Inferior parietal cortex (tissue), 1 donor: Measurements from ENCODE around the gene NABP2.

Experiments used
- DNase-seq: peaks from one replicate; pipeline ENCODE4 v3.0.0-alpha.2; 2016; ENCODE audit errors: extremely low spot score

The NABP2 gene

DNA sequence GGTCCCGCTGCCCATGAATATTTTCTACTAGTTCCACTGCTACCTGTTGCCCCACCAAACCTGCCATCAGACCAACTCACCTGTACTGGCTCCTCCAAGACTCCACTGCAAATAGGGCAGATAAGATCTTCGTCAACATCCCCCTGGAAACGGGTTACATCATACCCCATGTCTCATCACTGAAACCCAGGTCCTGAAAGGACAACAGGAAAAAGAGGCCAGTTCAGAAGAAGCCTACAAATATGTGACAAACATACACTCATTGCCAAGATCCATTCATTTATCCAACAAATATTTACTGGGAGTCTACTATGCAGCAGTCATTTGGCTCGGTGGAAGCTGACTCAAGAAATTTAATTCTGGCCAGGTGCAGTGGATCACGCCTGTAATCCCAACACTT, 10.3 kb upstream of the NABP2 start:
- no peak for DNase-seq

DNA sequence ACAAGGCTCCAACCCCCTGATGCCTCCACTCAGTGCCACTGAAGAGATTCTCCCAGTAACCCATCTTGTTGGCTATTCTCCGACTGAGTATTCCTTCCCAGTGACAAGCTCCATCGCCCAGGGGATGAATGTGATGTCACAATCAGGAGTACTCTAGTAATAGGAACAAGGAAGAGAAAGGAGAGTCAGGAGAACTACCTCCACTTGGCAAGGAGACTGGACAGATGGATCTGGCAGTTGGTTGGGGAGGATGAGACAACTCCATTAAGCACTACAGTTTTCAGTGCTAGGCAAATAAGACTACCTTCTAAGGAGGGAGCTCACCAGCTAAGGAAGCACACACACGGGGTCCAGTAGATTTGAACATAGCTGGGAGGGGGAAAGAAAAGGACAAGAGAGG, 7.7 kb upstream of the NABP2 start:
- DNase-seq: no peak

DNA sequence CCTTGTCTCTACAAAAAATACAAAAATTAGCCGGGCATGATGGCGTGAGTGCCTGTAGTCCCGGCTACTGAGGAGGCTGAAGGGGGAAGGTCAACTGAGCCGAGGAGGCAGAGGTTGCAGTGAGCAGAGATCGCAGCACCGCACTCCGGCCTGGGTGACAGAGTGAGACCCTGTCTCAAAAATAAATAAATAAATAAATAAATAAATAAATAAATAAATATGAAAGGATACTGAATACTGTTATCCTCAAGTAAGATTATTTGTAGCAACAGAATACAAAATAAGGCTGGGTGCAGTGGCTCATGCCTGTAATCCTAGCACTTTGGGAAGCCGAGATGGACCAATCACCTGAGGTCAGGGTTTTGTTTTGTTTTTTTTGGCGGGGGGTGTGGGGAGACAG, 4.3 kb upstream of the NABP2 start:
- DNase-seq: no peak

DNA sequence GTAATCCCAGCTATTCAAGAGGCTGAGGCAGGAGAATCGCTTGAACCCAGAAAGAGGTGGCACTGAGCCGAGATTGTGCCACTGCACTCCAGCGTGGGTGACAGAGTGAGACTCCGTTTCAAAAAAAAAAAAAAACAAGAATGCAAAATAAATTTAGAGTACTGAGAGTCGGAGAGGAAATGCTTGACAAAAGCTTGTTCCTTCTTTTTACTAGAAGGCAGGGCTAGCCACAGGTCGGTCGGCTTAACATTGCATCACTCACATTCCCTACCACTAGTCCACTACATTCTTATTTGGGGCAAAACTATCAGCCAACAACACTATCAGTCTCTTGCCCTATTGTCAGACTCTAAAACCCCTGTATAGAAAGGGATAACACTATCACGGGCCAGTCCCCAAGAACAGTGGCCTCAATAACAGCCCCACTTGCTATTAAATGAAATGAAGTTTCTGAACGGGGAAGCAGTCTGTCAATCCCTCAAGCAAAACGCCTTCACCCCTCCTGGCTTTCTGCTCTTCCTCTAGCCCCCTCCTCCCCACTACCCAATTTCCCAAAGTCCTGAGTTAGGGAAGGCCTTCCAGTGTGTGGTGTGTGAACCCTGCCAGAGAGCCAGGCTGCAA, 3.4 kb upstream of the NABP2 start:
- peak; percentile 8 for DNase-seq

DNA sequence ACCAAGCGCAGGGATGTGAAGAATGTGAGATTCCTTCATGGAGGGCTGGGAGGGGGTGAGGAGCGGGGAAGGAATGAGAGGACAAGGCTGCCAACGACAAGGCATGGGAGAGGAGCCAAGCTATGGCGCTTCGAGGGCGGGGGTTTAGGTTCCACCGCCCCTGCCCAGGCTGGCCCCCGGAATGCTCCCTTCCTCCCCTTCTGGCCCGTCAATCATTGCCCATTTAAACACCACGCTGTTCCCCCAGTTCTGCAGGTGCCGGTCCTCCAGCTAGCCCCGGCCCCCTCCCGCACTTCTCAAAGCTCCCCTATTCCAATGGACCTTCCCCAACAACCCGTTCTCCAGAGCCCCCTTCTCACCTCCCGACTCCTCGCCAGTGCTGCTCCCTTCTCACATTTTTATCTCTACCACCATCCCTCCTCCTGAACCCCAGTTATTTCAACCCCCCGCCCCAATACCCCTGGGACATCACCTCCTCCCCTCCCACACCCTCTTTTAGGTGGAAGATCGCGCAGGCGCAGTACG, 2.8 kb upstream of the NABP2 start:
- peak; percentile 13 for DNase-seq

DNA sequence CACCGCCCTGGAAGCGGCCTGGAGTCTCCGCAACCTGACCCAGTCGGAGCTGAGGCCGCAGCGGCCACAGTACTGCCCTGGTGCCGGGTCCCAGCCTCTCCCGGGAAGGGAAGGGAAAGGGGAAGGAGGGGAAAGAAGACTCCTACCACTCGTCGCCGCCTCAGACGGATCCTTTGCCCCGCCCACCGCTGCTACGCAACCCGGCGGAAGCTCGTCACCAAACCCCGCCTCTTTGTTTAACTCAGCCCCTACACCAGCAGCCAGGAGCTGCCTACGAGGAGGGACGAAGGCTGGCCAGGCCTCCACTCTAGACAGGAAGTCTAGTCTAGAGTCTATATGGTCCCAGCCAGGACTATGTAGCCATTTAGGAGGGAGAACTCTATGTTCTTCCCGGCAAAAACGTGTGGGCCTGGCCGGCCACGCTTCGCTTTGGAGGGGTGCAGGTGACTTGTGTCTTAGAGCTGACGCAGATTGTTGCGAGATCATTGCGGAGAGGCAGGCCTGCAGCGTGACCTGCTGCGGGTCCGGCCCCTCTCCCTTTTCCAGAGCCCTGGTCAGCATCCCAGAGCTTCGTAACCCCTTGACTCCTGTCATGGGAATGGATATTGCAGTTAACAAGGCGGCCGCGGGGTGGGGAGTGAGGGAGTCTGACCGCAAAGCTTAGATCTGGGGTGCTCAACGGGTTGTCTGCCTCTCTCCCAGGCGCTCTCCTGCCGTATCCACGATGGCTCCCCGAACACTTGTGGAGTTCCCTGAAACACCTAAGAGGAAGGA, 2.2 kb upstream of the NABP2 start, which contains the start of gene RNF41:
TSS of gene RNF41 (minus strand) at position 166 of the 774 bp plus-strand sequence. CDS start 7,875 bp downstream, outside the sequence.
- DNase-seq: peak; percentile 96

DNA sequence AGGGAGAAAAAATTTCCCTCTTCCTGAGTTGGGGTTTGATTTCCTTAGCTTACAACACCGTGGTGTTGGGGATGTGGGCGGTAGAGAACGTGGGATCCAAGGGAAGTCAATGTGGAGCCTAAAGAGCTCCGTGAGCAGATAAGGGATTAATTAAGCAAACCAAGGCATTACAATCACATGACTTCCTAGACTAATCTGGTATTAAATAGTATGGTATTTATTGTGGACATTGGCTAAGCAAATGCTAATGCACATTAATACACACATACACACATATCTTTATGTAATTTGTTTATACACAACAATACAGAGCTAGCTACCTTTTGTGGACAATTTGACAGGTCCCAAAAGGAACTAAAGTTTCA, 1.6 kb upstream of the NABP2 start:
- DNase-seq: no peak

DNA sequence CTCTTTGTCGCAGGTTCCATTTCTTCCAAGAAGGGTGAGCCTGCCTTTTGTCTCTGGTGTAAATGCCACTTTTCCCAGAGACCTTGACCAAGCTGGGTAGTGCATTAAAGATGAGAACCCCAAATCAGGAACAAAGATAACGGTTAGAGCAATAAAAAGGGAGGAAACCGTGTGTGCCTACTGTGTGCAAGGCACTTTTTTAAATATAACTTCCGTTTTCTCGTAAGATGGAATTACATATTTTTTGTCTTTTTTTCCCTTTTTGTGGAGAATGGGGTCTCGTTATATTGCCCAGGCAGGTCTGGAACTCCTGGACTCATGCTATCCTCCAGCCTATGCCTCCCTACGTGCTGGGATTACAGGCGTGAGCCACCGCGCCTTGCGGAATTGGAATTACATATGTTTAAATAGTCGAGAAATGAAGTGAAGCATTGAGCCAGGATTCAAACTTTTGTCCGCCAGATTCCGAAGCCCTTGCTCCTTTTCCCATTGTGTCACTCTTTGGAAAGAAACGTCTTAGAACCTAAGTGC, 506 bp upstream of the NABP2 start:
- DNase-seq: no peak

DNA sequence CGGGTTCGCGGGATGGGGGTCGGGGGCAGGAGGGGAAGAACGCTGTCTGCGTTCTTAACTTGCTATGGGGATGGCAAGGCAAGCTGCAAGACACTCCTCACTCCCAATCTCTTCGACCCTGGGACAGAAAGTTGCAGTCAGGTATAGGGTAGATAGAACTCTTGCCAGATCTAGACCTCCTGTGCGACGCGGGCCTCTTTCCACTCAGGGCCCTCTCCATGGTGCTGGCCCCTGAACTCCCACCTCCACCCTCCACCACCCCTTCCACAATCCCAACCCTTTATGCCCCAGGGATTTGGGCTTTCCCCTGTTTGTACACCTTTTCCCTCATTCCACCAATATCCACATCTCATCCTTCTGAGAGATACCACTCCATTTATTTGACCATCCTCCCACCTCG, 812 bp downstream of the NABP2 start:
- DNase-seq: no peak

DNA sequence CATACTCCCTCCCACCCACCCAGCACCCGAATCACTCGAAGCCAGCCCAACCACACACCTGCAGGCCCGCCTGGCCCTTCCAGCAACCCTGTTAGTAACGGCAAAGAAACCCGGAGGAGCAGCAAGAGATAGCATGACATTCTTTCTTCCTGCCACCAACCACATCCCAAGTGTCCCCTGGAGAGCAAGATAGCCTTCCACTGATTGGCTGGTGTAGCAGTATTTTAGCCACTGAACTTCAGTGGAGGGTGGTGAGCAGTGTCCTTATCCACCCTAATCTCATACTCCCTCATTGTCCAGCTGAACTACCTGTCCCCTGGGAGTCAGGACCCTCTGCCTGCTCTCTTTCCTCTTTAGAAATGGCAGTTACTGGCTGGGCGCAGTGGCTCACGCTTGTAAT, 4.9 kb downstream of the NABP2 start:
- no peak for DNase-seq

DNA sequence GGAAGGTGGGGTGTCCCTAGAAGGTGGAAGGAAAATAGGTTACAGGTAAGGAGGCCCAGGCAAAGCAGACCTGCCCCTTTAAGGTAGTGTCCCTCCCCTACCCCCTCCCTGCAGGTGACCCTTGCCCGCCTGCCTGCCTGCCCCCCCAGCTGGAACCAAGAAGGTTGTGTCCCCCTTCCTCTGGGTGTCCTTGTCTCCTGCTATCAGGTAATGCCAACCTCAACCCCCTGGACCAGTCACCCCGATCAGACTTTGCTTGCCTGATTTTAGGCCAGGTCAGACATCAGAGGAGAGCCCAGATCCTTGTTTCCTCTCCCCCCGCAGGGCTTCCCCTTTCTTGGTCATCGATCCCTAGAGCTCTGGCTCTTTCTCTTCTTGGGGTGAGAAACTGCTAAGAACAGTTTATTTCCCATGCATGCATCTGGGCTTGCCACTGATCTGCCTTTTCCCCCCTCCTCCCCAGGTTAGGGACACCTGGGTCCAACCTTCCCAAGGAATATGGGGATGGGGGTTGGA, 5.8 kb downstream of the NABP2 start, which contains the start of gene SLC39A5:
TSS of gene SLC39A5 (plus strand) at position 136 of the 516 bp plus-strand sequence. CDS start 1,224 bp downstream, outside the sequence.
- no peak for DNase-seq

DNA sequence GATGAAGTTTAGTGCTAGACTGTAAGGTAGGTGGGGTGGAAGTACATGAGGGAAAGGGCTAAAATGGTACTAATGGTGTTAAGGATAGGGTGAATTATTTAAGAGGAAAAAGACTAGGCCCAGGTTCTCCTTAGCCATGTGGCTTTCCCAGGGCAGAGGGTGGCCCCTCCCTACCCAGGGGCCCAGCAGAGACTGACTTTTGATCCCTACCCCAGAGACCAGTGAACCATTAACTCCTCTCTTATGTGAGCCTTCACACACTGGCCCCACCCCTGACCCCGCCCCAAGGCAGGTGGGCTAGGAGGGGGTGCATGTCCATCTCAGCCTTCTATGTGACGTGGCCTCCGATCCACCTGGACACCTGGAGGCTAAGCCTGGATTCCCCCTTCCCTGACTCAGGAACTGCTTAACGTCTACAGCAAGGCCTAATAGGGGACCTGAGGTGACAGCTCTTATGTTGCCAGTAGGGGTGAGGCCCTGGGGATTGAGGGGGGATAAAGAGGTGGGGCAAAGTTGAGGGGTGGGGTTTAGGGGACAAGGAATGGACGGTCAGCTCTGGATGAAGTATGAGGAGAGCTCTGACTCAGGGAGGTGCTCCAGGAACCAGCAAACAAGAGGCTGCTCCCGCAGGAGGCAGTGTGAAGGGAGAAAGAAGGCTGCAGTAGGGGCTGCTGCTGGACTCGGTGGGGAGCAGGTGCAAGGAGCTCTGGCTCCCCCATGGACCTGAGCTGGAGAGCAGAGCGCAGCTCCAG, 6.5 kb downstream of the NABP2 start:
- no peak for DNase-seq

DNA sequence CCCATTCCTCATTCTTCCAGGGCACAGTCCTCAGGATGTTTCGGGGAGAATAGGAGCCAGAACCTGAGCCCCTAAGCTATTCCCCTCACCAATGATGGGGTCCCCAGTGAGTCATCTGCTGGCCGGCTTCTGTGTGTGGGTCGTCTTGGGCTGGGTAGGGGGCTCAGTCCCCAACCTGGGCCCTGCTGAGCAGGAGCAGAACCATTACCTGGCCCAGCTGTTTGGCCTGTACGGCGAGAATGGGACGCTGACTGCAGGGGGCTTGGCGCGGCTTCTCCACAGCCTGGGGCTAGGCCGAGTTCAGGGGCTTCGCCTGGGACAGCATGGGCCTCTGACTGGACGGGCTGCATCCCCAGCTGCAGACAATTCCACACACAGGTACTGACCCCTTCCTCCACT, 7.0 kb downstream of the NABP2 start:
- DNase-seq: no peak

DNA sequence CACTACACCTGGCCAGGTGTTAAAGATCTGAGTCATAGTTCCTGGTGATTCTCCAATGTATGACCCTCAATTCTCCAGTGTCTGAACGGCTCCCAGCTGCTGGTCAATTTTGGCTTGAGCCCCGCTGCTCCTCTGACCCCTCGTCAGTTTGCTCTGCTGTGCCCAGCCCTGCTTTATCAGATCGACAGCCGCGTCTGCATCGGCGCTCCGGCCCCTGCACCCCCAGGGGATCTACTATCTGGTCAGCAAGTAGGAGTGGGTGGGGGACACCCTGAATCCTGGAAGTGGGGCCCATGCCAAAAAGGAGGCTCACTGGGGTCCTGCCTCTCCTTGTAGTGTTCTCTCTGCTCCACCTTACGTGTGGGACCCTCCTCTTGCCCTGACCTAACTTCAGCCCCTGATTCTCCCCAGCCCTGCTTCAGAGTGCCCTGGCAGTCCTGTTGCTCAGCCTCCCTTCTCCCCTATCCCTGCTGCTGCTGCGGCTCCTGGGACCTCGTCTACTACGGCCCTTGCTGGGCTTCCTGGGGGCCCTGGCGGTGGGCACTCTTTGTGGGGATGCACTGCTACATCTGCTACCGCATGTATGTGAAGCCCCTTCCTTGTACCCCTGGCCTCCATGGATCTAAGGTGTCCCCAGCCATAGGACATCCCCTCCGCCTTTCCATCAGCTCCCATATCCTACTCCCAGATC, 10.7 kb downstream of the NABP2 start:
- DNase-seq: no peak

DNA sequence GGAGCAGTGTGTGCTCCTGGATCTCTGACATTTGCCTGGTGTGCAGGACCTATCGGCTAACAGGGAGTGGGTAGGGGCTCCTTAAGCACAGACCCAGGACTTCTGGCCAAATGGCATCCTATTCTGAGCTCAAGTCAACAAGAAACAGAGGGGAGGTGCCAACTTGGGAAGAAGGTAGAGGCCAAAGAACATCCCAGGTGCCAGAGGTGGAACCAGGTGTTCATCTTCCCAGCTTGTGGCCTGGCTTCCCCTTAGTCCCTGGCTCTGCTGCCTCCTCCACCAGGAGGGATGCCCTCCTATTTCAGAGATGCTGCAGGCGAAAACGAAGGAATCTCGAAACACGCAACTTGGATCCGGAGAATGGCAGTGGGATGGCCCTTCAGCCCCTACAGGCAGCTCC, 11.9 kb downstream of the NABP2 start:
- no peak for DNase-seq

DNA sequence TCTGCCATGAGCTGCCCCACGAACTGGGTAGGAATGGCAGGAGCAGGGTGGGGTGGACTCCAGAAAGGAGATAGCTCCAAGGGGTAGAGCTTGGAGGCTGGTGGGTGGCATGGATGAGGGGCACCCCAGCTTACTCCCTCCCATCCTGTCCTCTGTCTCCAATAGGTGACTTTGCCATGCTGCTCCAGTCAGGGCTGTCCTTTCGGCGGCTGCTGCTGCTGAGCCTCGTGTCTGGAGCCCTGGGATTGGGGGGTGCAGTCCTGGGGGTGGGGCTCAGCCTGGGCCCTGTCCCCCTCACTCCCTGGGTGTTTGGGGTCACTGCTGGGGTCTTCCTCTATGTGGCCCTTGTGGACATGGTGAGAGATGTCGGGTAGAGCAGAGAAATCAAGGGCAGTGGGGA, 12.8 kb downstream of the NABP2 start:
- no peak for DNase-seq

DNA sequence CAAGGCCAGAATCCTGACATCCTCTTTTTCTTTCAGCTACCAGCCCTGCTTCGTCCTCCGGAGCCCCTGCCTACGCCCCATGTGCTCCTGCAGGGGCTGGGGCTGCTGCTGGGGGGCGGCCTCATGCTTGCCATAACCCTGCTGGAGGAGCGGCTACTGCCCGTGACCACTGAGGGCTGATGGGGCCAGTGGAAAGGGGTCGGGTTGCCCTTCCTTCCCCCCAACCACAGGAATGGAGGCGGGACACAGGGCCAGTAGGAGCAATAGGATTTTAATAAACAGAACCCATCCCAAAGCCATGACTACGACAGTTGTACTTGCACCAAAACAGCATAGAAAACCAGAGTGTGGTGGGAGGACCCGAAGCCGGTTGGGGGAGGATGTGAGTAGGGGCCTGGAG, 13.4 kb downstream of the NABP2 start:
- no peak for DNase-seq

DNA sequence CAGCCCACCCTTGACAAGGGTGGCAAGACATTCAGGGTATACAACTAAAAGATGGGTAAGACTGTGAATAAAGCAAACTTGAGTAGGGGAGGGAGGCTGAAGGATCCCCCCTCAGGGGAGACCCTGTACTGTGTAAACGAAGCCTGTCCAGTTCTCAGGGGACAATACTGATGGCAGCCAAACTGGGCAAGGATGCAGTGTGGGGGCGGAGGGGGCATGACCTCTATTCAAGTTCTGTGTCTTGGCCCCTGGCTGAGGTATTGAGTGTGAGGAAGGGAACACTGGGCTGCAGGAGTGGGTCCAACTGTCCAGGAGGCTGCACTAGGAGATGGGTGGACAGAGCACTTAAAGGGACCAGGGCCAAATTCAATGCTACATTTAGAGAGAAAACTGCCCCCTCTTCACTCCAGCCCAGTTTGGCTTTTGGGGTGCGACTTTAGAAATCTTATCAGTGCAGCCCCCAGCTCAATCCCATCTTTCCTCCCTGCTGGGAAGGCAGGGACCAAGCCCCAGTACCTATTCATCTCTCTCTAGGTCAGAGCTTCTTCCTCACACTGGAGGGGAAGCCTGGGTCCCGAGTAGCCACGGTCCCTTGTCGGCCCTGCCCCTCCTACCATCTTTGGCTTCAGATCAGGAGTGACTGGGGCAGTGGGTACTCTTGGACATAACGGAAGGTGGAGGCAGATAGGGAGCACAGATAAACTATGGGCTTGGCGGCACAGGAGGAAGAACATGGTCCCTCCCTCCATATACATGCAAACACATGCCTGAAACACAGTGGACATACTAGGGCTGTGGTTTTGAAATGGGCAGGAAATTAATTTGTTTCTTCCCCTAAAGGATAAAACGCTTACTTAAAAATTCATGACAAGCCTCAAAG, 17.5 kb downstream of the NABP2 start:
- no peak for DNase-seq

DNA sequence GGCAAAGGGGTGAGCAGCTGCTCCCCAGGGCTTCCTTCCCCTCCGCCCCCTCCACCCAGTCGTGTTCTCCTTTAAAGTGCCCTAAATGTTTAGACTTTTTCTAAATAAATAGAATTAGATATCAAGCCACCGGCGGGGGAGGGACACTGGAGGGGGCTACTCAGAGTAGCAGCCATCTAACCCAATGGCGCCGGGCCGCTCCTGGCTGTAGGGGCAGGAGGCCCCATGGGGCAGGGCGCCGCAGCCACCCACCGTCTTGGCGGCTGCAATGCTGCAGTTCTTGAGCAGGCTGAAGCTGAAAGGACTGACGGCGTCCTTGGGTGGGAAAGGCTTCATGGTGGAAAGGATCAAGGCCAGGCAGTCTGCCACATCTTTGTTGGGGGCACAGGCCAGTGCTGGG, 18.8 kb downstream of the NABP2 start:
- DNase-seq: no peak

DNA sequence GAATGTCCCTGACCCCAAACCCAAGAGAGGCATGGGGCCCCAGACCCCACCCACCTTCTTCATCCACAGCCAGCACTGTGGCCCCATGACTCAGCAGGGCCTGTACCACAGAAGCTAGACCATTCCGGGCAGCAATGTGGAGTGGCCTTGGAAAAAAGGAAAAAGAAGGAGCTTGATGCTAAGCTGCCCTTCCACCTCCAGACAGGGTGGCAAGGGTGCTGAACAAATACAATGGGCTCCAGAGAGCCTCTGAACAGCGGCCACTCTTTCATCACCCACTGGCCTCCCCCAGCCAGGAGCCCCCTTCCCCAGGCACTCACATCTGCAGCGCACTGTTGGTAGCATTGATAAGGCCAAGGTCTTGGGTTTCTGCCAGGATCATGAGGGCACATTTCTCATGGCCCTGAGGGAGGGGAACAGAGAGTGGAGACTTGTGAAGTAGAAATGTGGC, 19.6 kb downstream of the NABP2 start:
- no peak for DNase-seq
